ENCODE data around the gene TEX264. TPM values are rescaled to one million over a fixed set of nuclear protein-coding genes. Genes with fewer than 3 reads are reported as not detected.

The TEX264 gene
- total and polyA plus RNA-seq, 10 donors = 29.8 to 73.1 (median 53.9) TPM

DNA sequence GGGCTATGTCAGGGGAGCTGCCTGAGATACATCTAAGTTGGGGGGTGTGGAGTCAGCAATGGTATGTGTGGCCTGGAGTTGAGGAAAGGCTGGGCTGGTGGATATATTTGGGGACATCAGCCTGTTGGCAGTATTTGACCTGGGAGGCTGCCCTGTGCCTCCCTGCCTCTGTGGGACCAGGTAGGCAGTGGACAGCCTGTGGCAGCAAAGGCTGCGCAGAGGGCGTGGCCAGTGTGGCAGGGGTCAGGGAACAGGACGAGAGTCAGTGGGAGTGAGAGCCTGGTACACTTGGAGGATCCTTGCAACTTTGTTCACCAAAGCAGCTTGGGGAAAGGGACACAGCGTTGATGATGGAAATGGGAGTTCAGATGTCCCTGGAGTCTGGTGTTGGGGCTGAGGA lies 15.0 kb downstream of the TEX264 start:
- Histone ChIP-seq H3K4me1 (peaks cover 46 to 100% (median 90%) of the 10 kb centered on the region in 6 donors), H3K27ac (peak overlapping the region; percentile 69 to 90 (median 82)), H3K36me3 (peaks cover 0 to 85% (median 26%) of the 10 kb centered on the region in 6 donors), H3K9me3 (no peaks in the 10 kb centered on the region), H3K4me3 (peak overlapping the region in 1 of 8 donors; percentile 35), H3K27me3 (replicated peaks in 1 of 7) (no peaks in the 10 kb centered on the region)
- TF ChIP-seq POLR2AphosphoS5 (IDR thresholded peaks at IDR 0.05) (no peak), CTCF (IDR thresholded peaks at IDR 0.05 in 8 of 11, conservative IDR thresholded peaks at IDR 0.05 in 3 of 11) (no peak), POLR2A (IDR thresholded peaks at IDR 0.05) (no peak)
- no peak for DNase-seq
- intact Hi-C loops (cut with DNase I; ENCODE audit: low total_unique reads) = no loop called here
- 59 to 81% (median 67%) methylated on average over 4 of the region's 4 CpGs for WGBS, 5 donors

GRCh38 chr3:51686512-51687215 lies 15.6 kb downstream of the TEX264 start:
- TF ChIP-seq POLR2A (IDR thresholded peaks at IDR 0.05) (no peak), POLR2AphosphoS5 (IDR thresholded peaks at IDR 0.05) (peak; percentile 52 to 78 (median 77))
- WGBS, 5 donors = 19 to 28% (median 23%) methylated on average over 8 to 10 of the region's 10 CpGs
- peaks cover 0 to 88% (median 32%) of the 10 kb centered on the region in 6 donors for H3K36me3 ChIP-seq
- no peaks in the 10 kb centered on the region for H3K27me3 ChIP-seq (replicated peaks in 1 of 7)
- H3K9me3 ChIP-seq = no peaks in the 10 kb centered on the region
- peak; percentile 95 for DNase-seq
- H3K4me1 ChIP-seq = peaks cover 40 to 100% (median 88%) of the 10 kb centered on the region in 6 donors
- intact Hi-C loops (cut with DNase I; ENCODE audit: low total_unique reads) = no loop called here
- H3K27ac ChIP-seq = peak overlapping the region; percentile 69 to 90 (median 82)
- H3K4me3 ChIP-seq = peak overlapping the region in 1 of 8 donors; percentile 35

DNA sequence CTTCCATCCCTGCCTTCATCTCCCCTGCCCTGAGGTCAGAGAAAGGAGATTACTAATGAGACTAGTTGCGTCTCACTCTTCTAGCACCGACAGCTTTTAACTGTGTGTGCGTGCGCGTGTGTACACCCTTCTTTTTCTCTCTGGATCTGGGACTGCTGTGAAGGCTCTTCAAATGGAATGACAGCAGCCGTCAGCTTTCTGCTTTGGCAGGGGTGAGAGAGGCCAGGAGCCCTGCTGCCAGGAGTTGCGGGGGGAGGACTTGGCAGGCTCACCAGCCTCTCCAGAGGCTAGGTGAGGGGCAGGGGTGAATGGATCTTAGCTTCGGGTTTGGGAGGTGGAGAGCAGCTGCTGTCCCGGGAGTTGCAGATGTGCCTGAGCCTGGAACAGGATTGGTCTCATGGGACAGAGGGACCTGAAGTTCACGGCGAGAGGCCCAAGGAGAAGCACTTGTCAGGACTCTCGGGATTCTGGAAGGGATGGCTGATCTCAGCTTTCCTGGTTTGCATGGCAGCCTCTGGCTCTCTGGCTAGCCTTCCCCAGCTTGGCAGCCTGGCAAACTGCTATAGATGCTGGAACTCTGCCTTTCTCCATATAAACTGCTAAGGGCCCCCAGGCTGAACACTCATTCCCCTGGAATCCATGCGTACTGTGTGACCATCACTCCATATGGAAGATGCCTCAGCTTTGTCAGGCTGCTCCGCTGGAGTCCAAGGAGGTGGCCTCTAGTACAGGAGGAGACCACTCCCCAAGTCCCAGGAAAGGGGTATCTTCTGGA lies 16.6 kb downstream of the TEX264 start:
- Histone ChIP-seq H3K4me1 (peaks cover 30 to 100% (median 83%) of the 10 kb centered on the region in 6 donors), H3K27ac (peak overlapping the region; percentile 16 to 90 (median 82)), H3K4me3 (no peak overlapping the region), H3K36me3 (peaks cover 2 to 97% (median 40%) of the 10 kb centered on the region in 6 donors), H3K9me3 (no peaks in the 10 kb centered on the region), H3K27me3 (replicated peaks in 1 of 7) (no peaks in the 10 kb centered on the region)
- intact Hi-C loops (cut with DNase I; ENCODE audit: low total_unique reads) = no loop called here
- TF ChIP-seq POLR2A (IDR thresholded peaks at IDR 0.05) (no peak), POLR2AphosphoS5 (IDR thresholded peaks at IDR 0.05) (no peak), CTCF (IDR thresholded peaks at IDR 0.05 in 8 of 11, conservative IDR thresholded peaks at IDR 0.05 in 3 of 11) (no peak)
- 78 to 86% (median 82%) methylated on average over 11 to 14 of the region's 14 CpGs for WGBS, 5 donors
- no peak for DNase-seq

DNA sequence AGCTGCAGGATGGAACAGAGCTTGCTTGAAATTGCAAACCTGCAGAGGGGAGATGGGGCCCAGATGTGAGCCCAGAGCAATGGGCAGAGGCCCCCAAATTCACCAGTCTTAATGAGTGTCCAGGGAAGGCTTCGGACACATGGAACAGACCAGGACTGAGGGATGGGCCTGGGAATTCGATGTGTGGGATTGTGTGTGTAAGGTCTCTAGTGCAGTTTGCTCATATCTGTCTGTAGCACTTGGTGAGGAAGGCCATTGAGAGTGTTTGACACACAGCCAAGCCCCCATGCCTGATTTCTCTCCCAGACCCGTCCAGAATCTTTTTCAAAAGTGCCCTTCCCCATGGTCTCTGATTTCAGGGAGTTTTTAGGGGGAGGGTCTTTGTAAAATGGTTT lies 17.2 kb downstream of the TEX264 start:
- H3K9me3 ChIP-seq = no peaks in the 10 kb centered on the region
- TF ChIP-seq POLR2AphosphoS5 (IDR thresholded peaks at IDR 0.05) (no peak), POLR2A (IDR thresholded peaks at IDR 0.05) (no peak), CTCF (IDR thresholded peaks at IDR 0.05 in 8 of 11, conservative IDR thresholded peaks at IDR 0.05 in 3 of 11) (no peak)
- no peaks in the 10 kb centered on the region for H3K27me3 ChIP-seq (replicated peaks in 1 of 7)
- DNase-seq = no peak
- H3K27ac ChIP-seq = peak overlapping the region in 1 of 8 donors; percentile 83
- peaks cover 26 to 99% (median 78%) of the 10 kb centered on the region in 6 donors for H3K4me1 ChIP-seq
- peaks cover 4 to 97% (median 46%) of the 10 kb centered on the region in 6 donors for H3K36me3 ChIP-seq
- WGBS, 5 donors = 75 to 91% (median 89%) methylated on average over 3 of the region's 3 CpGs
- intact Hi-C loops (cut with DNase I; ENCODE audit: low total_unique reads) = no loop called here
- H3K4me3 ChIP-seq = no peak overlapping the region
